HG03095 (cell line): ENCODE results near the gene FXN.
"Not testable (repeated sequence)": the region's sequence is repeated elsewhere in the genome, so short reads cannot be mapped to it uniquely, and the experiment has no call there.

Experiments used
- ATAC-seq: cut with Tn5 transposase; IDR thresholded peaks from one replicate; pipeline ENCODE4 v1.9.1; 2021; ENCODE audit warnings: moderate library complexity; ENCODE audit not compliant: unreplicated experiment

Gene FXN

DNA sequence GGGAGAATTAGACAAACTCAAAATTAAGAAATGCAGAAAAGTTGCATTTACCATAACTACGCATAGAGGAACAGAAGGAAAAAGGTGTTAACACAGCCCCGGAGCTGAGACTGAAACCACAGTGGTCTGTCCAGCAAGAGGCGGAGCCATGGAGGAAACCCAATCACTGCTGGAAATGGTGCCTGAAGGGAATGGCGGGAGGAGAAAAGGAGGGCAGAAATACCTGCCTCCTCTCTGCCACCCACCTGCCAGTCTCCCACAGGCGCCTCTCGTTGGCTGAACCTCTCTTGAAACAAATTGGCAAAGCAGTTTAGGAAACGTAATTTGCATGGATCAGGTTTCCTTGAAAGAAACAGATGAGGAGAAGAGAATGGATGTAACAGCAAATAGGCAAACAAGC is 11.9 kb upstream of the FXN start:
- no peak for ATAC-seq

GRCh38 chr9:69027355-69028097 is 8.0 kb upstream of the FXN start:
- ATAC-seq, result peak; percentile 67

- ATAC-seq, result no peak
These were observed 6.8 kb upstream of the FXN start for GRCh38 chr9:69028754-69029153.

DNA sequence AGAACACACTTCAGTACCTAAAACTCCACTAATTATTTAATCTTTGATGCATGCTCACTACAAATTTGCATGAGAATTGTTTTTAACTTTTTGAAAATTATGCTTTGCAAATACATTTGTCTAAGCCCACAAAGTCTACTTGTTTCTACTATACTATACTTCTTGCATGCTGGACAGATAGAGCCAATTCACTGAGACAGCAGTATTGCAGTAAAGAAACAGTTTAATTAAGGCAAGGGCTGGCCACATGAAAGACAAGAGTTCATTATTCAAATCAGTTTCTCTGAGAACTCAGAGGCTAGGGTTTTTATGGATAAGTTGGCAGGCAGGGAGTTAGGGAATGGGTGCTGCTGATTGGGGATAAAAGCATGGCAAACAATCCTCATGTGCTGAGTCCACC is 6.0 kb upstream of the FXN start:
- ATAC-seq, result no peak

- no peak for ATAC-seq
These were observed 4.5 kb upstream of the FXN start for GRCh38 chr9:69030851-69031645.

- ATAC-seq, result no peak
These were observed 1.5 kb upstream of the FXN start for GRCh38 chr9:69034071-69034470.

GRCh38 chr9:69036309-69036708 is 757 bp downstream of the FXN start:
- peak; percentile 31 for ATAC-seq

GRCh38 chr9:69036799-69037198 is 1.2 kb downstream of the FXN start:
- no peak for ATAC-seq

DNA sequence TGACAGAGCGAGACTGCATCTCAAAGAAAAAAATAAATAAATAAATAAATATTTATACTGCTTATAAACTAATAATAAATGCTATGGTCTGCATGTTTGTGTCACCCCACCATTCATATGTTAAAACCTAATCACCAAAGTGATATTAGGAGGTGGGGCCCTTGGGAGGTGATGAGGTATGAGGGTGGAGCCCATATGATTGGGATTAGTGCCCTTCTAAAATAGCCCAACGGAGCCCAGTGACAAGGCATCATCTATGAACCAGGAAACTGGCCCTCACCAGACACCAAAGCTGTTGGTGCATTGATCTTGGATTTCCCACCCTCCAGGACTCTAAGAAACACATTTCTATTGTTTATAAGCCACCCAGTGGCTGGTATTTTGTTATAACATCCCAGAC is 5.1 kb downstream of the FXN start:
- ATAC-seq, result no peak

DNA sequence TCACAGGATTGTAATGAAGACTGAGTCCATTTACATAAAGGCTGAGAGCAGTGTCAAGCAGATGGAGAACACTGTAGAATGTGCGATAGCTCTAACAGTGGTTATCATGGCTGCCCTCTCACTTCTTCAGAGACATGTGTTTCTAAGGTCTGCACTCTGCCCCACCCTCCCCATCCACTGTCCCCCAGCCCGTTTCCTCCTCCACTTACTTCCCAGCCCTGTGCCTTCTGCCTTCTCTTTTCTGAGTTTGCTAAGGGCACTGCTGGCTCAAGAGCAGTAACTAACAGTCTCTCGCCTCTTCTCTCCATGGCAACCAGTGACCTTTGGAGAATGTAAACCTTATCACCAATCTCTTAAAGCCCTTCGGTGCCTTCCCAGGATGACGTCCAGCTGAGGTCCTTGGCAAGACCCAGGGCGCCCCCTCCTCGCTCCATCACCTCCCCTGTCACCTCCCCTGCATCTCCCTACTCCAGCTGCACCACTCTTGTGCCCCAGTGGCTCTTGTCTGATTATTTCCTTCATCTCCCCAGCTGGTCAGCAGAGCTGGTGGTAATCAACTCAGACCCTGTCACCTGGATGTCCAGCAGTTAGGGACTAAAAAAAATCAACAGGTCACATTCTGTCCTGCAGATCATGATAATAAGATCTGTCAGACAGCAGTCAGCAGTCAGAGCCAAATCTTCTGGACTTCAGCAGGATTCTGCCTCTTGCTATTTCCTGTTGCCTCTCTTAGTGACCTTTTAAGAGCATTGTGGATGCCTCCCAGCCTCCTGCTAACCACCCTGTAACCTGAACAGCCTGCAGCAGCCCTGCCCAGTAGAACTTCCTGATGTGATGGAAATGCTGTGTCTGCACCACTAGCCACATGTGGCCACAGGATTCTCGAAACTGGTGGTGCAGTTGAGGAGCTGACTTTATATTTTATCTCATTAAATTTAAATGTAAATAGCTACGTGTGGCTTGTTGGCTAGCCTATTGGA is 9.0 kb downstream of the FXN start:
- ATAC-seq, result no peak

DNA sequence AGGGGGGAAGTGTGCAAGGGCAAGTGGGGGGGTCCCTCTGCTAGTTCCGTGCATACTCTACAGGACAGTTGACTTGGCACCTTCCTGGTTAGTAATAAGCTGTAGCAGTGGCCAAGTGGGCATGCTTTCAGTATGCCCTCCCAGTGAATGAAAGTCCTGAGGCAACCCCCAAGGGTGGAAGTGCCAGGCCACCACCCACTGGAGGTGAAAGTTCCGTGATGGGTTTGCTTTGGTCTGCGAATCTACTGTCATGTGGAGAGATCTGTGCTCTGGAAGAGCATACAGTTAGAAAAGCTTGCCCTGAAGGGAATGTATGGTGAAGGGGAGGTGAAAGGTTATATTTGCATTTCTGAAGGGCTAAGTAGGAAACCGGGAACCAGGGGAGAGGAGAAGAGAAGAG is 10.3 kb downstream of the FXN start:
- no peak for ATAC-seq

- ATAC-seq, result no peak
These were observed 11.2 kb downstream of the FXN start for GRCh38 chr9:69046723-69047122.

DNA sequence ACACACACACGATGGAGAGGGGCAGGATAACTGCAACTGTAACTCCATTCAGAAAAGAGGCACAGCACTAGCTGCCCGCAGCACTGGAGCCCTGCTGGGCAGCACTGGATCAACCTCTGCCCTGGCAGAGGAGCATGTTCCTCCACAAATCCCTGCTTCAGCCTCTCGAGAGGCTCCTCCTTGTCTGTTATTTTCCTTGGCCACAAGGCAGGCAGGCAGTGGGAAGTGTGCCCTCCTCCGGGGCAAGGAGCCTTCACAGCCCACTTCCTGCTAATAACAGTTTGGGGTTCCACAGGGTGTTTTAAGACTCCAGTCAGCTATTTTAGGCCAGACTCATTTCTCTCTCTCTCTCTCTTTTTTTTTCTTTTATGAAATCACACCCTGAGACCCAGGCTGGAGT is 11.8 kb downstream of the FXN start:
- no peak for ATAC-seq

GRCh38 chr9:69049094-69049493 is 13.5 kb downstream of the FXN start:
- ATAC-seq, result no peak

GRCh38 chr9:69050936-69051335 is 15.4 kb downstream of the FXN start:
- ATAC-seq, result not testable (repeated sequence)

DNA sequence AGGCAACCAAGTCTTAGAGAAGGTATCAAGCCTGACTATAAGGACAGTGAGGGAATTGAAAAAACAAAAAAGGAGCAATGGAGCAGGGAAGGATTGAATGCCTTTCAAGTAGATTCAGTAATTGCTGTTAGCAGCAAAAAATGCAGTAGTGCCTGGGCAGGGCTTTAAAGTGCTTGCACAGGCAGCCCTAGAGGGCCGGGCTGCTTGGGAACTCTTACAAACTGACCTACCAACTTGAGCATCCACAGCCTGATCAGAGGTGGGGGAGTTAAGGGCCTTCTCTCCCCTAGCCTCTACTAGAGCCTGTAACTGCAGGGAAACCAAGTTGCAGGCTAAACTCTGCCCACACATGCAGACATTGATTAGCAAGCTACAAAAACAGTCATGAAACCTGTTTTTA is 19.4 kb downstream of the FXN start:
- ATAC-seq, result no peak

DNA sequence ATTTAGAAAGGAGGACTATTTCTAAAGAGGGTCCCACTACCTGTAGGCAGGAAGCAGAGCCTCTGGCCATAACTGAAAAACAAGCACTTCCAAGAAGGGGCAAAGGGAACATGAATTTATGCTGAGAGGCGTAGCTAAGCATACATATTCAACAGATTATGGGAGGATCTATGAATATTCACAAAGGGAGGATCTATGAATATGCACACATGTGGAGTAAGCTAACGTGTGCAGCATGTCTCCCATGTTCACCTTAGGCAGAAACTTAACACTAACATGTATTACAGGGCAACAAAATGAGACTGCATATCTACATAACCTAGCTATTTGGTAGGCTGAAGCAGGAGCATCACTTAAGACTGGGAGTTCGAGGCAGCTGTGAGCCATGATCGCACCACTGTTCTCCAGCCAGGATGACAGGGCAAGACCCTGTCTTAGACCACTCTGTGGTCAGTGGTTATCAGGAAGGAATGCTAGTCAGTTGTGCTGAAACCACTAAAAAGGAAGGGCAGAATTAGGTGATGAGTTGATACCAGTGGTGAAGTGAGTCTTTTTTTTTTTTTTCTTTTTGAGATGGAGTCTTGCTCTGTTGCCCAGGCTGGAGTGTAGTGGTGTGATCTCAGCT is 20.8 kb downstream of the FXN start:
- ATAC-seq, result no peak

- ATAC-seq, result no peak
These were observed 22.5 kb downstream of the FXN start for GRCh38 chr9:69058101-69058500.

- ATAC-seq, result no peak
These were observed 25.2 kb downstream of the FXN start for GRCh38 chr9:69060766-69061165.

DNA sequence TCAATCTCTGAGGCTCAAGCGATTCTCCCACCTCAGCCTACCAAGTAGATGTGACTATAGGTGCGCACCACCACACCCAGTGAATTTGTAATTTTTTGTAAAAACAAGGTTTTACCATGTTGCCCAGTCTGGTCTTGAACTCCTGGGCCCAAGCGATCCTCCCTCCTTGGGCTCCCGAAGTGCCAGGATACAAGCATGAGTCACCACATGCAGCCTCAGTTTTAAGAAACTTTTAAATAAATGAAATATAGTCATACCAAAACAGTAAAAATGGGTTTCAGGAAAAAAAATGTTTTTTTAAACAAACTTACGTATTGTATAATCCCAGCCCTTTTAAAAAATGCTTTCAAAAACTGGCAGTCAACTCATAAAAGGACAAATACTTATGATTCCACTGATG is 26.6 kb downstream of the FXN start:
- ATAC-seq, result no peak

DNA sequence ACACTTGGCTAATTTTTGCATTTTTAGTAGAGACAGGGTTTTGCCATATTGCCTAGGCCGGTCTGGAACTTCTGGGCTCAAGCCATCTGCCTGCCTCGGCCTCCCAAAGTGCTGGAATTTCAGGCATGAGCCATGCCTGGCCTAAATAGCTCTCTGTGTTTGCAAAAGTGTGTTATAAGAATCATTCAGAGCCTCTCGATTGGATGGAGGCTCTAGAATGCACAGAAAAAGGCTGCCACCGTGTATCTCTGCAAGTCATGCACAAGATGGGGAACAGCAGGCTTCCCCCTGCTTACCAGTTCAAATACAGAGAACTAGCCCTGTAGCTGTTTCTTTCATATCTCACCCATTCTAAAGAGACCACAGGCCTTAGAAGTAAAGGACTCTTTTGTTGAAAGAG is 28.3 kb downstream of the FXN start:
- no peak for ATAC-seq
